ENCODE measurements around the gene QRSL1.
"Not testable (repeated sequence)": the region's sequence is repeated elsewhere in the genome, so short reads cannot be mapped to it uniquely, and the experiment has no call there.

The QRSL1 gene, protein sequence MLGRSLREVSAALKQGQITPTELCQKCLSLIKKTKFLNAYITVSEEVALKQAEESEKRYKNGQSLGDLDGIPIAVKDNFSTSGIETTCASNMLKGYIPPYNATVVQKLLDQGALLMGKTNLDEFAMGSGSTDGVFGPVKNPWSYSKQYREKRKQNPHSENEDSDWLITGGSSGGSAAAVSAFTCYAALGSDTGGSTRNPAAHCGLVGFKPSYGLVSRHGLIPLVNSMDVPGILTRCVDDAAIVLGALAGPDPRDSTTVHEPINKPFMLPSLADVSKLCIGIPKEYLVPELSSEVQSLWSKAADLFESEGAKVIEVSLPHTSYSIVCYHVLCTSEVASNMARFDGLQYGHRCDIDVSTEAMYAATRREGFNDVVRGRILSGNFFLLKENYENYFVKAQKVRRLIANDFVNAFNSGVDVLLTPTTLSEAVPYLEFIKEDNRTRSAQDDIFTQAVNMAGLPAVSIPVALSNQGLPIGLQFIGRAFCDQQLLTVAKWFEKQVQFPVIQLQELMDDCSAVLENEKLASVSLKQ

DNA sequence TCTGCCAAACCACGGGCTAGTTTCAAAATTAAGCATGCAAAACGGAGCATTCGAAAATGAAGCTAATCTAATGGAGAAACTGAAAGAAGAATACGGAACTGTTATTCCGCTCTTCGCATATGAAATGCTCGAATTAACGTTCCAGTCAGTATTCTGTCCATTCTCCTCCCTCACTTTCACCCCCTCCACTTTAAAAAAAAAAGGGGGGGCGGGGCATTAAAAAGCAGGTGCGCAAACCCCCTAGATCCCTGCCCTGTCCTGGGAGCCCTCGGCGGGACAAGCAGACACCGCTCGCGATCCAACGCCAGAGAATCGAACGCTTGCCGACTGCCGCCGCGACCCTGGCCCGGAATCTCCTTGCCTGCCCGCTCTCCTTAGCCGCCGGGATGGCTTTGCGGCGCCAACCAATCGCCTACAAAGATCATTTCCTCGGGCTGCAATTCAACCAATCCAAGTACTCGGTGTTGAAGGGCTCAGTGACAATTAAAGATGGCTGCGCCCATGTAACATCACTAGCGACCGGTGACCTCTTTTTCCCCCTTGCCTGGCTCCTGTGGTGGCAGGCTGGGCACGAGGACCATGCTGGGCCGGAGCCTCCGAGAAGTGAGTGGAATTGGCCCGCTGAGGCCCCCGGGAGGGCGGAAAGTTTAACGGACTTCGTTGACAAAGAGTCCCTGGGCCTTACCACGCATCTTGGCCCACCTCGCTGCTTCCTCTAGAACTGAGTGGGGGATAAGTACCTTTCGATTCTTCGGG lies at the start of gene QRSL1, which contains the start of gene RTN4IP1:
TSS of gene QRSL1 (plus strand) at position 476 of the 756 bp plus-strand sequence. CDS start at position 580, 104 bp downstream.
TSS of gene RTN4IP1 (minus strand) at position 396 of the 756 bp plus-strand sequence. CDS start 477 bp downstream, outside the sequence.
- peak; percentile 73 for DNase-seq

GRCh38 chr6:106581468-106581867 lies 47.9 kb upstream of the QRSL1 start:
- no peak for DNase-seq

DNA sequence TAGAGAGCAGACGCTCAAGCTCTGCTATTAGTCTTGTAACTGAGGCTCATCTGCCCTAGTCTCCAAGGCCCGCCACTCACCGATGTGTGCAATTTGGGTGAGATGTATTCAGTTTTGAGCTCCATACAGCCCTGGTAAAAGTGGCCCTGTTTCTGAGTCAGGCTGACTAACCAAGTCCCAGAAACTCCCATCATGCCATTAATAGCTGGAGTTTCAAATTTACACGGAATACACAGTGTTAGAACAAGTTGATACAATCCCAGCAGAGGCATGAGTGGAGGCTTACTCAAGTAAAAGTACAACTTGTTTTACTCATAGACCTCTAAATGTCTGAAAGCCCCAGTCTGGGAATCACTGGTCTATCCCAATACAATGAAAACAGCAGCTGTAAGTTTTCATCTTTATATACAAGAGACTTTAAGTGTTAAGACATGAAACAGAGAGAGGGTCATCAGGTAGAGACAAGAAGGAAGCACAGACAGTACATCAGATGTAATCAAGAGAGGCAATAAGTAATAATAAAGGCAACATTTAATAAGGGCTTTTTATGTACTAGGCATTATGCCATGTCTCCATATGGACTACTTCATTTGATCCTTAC lies 42.5 kb upstream of the QRSL1 start:
- DNase-seq: no peak

DNA sequence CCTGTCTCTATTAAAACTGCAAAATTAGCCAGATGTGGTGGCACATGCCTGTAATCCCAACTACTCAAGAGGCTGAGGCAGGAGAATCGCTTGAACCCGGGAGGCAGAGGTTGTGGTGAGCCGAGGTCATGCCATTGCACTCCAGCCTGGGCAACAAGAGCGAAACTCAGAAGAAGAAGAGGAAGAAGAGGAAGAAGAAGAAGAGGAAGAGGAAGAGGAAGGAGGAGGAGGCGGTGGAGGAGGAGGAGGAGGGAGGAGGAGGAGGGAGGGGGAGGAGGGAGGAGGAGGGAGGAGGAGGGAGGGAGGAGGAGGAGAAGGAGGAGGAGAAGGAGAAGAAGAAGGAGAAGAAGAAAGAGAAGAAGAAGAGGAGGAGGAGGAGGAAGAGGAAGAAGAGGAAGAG lies 40.4 kb upstream of the QRSL1 start:
- not testable (repeated sequence) for DNase-seq

- DNase-seq: no peak
Measured at GRCh38 chr6:106591111-106591825, 38.1 kb upstream of the QRSL1 start.

DNA sequence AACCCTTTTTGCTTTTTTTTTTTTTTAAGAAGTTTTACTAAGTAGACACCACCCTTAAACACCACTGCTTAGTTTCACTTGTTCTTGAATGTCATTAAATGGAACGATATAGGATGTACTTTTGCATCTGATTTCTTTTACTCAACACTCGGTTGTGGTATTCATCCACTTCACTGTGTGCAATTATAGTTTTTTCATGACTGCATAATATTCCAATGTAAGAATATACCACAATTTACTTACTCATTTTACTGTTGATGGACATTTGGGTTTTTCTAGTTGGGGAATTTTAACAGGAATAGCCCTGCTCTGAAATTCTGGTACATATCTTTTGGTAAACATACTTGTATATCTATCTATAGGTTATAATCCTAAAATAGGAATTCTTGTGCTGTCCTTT lies 29.9 kb upstream of the QRSL1 start:
- no peak for DNase-seq

DNA sequence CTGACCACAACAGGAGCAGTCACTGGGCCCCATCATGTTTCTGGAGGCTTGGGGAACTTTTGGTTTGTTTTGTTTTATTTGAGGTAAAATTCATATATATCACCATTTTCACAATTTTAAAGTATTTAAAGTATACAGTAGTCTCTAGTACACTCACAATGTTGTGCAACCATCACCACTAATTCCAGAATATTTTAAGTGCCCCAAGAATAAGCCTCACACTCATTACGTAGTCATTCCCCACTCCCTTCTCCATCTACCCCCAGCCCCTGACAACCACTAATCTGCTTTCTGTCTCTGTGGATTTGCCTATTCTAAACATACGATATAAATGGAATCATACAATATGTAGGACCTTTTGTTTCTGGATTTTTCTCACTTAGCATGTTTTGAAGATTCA lies 29.0 kb upstream of the QRSL1 start:
- DNase-seq: no peak

- peak; percentile 36 for DNase-seq
Measured at GRCh38 chr6:106608080-106608668, 21.2 kb upstream of the QRSL1 start.

DNA sequence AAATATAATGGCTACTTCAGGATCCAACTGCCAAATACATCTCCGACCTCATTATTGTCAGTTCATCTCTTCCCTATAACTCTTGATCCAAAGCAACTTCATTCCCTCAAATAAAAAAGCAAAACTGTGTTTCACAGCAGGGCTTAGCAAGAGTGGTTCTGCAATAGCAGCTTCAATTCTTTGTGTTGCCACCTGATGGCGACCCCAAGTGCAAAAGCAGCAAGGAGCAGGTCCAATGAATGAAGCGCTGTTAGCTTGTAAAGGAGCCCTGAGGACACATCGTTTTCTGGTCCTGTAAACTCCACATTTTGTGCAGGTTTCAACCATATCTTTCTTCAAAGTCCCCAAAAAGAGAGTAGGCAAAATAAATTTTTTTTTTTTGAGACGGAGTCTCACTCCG lies 19.7 kb upstream of the QRSL1 start:
- no peak for DNase-seq

DNA sequence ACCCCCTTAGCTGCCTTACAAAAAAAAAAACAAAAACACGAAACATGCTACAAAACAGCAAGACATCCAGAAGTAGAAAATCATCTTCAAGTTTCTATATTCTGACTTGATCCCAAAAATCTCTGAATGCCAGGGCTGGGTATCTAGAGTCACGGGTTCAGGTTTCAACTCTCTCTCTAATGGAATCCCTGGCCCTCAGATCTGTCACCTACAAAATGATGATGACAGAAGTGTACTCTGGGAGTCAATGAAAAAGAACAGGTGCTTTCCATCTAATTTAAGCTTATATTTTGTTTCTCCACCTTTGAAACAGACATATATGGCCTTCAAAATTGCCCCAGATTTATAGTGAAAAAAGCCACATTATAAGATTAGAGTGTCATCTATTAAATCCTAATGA lies 18.3 kb upstream of the QRSL1 start:
- DNase-seq: no peak

GRCh38 chr6:106612671-106613416 lies 16.5 kb upstream of the QRSL1 start:
- DNase-seq: no peak

DNA sequence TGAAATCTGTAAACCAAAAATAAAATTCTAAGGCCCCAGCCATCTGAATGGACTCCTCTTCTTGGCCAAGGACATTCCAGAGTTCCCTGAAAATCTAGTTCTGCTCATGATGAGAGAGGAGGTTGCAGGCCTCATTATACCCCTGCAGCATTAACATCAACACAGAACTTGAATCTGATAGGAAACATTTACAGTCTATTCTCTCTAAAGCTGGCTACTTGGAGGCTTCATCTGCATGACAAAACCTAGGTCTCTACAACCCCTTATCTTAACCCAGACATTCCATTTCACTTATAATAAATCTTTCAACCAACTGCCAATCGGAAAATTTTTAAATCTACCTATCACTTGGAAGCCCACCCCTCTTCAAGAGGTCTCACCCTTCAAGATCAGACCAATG lies 15.8 kb upstream of the QRSL1 start:
- DNase-seq: no peak

GRCh38 chr6:106614166-106614565 lies 15.2 kb upstream of the QRSL1 start:
- no peak for DNase-seq

DNA sequence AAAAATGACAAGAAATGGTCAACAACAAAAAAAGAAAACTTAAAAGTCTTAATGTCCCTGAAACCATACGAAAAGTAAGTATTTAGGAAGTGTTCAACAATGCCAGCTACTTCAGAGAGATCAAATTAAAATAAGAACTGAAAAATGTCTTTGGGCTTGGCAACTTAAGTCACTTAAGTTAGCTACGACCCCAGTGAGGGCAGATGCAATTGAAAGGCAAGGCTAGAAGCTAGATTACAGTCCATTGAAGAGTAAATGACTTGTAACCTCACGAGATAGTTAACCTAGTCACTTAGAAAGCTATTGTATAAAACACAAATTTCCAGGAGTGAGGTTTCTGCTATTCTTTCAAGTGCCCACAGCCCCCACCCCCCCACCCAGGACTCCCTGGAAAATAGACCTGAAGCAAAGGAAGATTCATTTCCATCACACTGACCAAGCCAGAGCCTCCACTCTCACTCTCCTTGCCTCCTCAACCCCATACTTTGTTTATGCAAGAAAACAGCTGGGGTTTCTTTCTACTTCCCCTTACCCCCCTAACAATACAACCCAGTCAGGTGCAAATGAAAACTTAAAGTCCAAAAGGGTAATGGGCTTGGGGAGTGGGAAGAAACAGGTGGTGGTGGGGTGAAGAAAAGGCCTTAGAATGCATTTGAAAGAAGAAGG lies 14.7 kb upstream of the QRSL1 start:
- DNase-seq: no peak

- DNase-seq: no peak
Measured at GRCh38 chr6:106617302-106617701, 12.1 kb upstream of the QRSL1 start.

- DNase-seq: no peak
Measured at GRCh38 chr6:106617857-106618256, 11.5 kb upstream of the QRSL1 start.

DNA sequence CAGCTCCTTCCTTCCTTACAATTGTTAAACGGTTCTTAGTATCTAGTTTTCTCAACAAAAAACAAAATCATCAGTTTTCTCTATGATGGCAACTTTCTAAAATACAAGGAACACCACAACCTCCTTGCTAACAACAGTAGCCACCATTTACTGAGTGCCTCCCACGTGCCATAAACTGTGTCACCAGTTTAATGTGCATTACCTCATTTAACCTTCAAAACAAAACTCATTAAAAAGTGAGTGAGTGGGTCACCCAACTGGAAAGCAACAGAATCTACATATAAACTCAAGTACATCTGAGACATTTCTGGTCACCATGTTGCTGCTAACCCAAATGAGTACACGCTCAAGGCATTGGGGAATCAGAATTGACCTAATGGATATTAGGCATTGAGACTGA lies 11.1 kb upstream of the QRSL1 start:
- no peak for DNase-seq

DNA sequence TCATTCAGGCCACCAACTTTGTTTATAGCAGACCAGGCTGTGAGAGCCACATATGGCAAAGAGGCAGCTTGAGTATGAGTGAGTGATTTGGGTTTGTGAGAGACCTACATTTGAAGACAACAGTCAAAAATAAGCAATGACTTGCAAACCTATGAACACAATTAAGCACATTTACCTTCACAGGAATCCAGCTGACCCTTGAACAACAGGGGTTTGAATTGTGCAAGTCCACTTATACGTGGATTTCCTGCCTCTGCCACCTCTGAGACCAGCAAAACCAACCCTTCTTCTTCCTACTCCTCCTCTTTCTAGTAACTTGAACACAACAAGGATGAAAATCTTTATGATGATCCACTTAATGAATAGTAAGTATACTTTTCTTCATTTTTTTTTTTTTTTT lies 10.2 kb upstream of the QRSL1 start:
- no peak for DNase-seq

GRCh38 chr6:106620931-106621672 lies 8.3 kb upstream of the QRSL1 start:
- DNase-seq: no peak

DNA sequence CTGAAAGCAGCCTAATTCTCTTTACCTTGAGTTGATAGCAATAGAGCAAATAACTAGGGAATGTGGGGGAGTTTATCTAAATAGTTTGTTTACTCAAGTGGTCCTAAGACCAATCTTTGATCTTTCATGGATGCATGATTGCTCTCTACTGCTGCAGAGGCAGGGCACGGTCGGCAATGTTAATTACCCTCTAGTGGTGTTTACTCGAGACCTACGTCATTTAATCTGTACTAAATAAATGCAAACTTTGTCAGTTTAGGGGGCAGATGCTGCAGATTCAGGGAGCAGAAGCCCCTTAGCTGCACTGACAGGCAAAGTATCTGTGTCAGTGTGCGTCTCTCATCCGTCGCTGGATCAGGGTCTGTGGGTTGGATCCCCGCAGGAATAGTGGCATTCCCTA lies 7.0 kb upstream of the QRSL1 start:
- DNase-seq: no peak
